Activated CD4-positive, alpha-beta T cell treated with anti-CD3 and anti-CD28 coated beads, Interleukin-2, amount 50 U/mL, for 1 hour (primary cell): ENCODE data around the gene BRPF3.

Experiments
- DNase-seq: peaks from one replicate; pipeline ENCODE4 v3.0.0-alpha.2; 2020

BRPF3 gene

DNA sequence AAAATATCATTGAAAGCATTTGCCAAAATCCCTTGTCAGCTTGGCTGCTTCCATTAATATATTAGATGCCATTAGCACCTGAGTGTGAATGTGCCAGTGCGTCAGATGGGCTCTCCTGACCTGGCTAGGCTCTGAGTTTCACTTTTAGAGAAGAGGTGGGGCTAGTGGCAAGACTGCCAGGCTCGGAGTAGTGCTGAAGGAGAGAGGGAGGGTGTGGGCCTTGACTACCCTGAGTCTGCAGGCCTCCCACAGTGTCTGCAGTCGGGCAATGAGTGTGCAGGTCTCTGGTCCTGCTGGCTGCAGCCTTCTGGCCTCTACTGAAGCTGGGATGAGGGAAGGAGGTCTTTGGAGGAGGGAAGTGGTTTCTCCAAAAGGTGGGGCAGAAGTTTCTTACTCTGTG lies 38.8 kb downstream of the BRPF3 start:
- DNase-seq = no peak

DNA sequence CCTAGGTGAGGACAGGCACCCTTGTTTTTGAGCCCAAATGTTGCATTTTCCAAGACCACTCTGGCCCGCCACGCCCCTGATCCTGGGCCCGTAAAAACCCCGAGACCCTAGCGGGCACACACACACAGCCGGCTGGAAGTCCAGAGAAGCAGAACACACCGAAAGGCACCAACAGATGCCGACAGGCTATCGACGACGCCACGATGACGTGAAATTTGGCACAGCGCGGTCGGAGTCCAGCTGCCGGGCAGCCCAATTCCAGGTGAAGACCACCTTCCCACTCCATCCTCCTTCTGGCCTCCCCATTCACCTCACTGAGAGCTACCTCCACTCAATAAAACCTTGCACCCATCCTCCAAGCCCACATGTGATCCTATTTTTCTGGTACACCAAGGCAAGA lies 39.3 kb downstream of the BRPF3 start:
- DNase-seq = no peak

DNA sequence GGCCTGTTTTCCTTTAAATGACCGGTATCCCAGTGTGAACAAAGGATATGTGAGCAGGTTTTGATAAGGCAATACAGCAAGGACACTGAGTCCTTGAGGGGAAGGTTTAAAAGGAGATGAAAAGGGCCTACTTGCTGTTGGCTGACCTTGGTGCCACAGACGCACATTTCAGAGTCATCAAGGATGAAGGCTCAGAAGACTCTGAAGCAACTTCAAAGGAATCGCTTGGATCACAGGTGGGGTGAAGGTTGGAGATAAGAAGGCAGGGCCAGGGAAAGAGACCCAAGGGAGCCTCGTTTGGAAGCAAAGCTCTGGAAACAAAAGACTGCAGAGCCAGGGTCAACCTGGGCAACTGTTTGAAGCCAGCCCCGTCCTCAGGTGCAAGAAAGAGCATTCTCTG lies 43.2 kb downstream of the BRPF3 start:
- no peak for DNase-seq

DNA sequence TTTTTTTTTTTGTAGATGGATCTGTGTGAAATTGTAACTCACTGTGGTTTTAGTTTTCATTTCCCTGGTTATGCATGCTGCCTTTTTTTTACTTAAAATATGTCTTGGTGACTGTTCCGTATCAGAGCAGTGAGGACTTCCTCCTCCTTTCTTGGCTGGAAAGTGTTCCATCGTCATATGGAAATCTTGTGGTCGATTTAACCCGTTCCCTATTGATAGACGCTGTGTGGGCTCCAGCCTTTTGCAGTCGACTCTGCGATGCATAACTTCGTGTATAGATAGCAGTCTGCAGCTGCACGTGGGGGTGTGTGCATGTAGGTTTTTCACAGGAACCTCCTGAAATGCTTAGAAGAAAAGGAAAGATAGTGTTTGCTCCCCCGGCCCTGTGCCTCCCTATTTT lies 45.2 kb downstream of the BRPF3 start:
- DNase-seq = no peak

DNA sequence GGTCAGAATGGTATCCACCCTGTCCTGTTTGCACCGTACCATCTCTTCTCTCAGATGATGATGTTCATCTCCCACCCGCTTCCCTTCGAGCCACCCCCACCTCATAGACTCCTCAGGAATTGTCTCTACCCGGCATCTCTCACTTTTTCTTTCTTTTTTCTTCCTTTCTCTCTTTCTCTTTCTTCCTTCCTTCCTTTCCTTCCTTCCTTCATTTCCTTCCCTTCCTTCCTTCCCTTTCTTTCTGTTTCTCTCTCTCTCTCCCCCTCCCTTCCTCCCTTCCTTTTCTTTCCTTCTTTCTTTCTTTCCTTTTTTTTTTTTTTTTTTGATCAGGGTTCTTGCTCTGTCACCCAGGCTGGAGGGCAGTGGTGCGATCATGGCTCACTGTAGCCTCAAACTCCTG lies 45.6 kb downstream of the BRPF3 start:
- no peak for DNase-seq

DNA sequence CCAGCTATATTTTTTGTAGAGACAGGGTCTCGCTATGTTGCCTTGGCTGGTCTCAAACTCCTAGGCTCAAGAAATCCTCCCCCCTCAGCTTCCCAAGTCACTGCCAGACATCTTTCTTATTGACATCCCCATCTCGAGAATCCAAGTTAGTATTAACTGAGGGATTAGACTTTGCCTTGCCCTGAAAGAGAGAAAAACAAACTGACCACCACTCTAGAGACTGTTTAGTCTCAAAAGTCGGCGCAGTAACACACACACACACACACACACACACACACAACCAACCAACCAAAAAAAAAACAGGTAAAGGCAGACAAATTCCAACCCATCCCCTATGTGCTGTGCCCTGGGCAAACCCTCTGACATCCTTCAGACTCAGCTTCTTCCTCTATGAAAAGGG lies 46.1 kb downstream of the BRPF3 start:
- DNase-seq = no peak

DNA sequence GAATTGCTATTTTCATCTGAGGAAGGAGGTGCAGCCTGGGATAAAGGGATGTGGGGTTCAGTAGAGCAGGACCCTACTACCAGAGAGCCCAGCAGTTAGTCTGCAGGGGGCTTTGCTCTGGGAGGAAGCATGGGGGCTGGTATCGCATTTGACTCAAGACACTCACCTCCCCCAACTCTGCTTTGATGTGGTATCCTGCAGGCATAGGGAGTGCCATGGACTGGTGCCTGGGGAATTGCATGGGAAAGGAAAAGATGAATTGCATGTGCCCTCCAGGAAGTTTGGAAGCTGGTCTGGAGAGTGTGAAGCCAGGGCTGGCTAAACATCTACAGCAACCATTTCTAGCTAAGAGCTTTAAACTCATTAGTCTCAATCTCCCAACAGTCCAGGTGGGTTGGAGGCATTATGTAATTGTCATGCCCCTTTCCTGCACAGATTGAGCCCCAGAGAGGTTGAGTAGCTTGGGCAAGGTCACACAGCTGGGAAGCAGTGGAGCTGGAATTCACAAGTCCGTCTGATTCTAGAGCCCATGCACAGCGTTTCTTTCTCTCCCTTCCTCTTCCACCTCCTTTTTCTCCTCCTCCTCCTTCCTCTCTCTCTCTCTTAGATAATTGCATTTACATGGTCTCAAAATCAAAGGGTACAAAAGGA lies 47.1 kb downstream of the BRPF3 start:
- DNase-seq = no peak

DNA sequence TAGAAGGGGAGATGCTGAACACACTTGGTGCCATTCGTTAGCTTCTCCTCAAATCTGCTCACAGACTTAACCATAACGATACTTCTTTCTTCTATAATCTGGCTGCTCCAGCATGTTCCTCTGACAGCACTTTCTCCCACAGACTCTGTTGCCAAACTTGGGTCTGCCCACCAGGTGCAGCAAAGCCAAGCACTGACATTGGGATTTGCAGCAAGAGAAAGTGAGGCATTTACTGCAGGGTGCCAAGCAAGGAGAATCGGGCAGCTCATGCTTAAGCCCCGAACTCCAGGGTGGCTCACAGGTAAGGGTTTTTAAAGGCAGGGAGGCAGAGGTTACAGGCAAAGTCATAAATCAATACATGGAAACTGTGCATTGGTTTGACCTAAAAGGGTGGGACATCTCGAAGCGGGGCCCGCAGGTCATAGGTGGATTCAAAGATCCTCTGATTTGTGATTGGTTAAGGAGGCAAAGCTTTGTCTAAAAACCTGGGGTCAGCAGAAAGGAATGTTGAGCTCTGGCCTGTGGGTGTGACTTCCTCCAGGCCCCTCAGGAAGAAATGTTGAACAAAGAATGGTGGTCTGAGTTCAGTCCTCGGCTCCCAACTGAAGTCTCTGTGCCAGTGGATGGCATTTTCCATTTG lies 48.2 kb downstream of the BRPF3 start:
- DNase-seq = no peak

DNA sequence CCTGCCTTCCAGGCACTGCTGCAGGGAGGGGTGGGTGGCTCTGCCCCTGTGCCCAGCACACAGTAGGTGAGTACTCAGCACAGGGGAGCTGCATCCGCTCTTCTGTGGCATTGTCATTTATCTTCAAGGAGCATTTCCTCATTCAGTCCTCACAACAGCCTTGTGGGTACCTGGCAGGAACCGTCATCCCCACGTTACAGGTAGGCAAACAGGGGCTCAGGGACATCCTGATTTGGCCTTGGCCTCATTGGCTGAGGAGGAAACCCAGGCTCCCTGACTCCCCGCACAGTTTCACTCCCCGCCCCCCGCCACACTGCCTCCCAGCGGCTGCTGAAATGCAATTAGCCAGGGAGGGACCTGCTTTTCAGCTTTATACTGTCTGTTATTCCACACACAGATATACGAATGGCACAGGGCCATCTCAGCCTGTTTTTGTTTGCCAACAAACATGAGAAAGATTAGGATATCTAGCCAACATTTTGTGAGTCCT lies 49.1 kb downstream of the BRPF3 start:
- no peak for DNase-seq

DNA sequence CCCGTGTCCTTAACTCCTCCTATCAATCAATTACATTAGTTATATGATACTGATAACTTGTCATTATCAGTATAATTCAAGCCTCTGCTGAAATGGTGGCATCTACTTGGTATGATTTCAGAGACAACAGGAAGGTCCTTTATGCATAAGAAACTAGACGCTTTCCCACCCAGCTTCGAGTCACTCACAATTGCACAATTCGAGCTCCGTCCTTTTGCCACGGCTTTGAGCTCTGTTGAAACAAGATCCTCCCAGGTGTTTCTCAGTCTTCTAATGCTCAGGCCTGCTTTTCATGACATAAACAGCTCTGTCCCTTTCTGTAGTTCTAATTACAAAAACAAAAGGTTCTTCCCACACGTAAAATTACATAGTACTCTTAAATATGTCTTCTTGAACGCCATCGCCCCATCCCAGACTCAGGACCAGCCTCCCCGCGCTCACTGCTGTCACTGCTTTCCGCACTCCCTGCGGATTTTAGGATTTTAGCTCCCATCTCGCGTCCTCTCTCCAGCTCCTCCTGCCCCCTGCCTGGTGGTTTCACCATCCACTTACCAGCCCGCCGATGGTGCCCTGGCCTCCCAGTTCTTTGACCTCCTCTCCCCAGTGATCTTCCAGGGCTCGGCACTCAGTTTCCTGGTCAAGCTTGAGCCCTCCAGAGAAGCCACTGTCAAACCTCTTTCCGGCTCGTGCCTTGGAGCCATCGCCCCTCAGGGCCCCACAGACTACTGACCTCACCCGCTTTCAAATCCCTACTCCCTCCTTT lies 50.1 kb downstream of the BRPF3 start:
- DNase-seq = no peak

DNA sequence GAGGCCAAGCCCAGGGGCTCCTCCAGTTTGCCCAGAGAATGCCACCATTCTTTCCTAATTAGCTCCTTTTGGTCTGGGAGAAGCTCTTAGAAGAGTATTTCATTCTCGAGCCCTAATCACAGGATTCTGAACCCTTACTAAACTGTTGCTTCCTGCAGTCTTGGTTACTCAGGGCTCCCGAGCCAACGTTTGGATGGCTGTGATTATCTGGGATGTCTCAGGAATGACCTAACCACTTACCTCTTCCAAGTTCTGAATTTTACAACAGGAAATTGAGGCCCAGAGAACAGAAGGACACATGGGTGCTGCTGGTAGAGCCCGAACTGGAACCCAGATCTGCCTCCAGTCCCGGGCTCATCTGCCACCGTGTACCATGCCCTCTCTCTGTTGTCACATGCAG lies 51.1 kb downstream of the BRPF3 start:
- DNase-seq = no peak

DNA sequence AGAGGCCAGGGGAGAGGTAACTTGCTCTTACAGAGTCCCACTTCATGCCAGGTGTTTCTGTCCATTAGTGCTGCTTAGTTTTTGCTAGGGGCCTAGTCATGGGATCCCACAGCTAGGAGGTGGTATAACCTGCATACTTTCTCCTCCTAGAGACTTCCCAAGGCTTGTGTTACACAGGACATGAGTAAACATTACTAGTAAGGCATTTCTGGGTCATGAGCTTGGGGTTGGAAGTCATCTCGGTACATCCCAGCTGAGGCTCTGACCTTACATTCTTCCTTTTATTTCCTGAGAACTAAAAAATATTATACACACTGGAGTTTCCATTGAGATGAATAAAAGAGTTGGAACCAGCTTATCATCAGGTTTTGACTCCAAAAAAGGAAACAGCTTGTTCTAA lies 52.4 kb downstream of the BRPF3 start:
- no peak for DNase-seq

DNA sequence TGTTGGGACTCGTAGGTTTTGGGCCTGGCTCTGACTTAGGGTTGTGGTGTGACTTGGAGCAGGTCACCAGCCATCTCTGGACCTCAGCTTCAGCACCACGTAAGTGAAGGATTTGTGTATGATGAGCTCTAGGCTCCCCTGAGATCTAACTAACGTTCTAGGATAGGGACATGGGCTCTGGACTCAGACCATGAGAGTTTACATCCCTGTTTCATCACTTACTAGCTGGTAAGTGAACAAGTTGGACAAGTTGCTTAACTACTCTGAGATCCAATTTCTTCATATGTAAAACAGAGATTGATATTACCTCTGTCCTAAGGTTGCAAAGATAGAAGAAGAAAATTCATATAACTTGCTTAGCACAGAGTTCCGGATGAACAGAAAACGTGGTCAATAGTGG lies 53.0 kb downstream of the BRPF3 start:
- no peak for DNase-seq

DNA sequence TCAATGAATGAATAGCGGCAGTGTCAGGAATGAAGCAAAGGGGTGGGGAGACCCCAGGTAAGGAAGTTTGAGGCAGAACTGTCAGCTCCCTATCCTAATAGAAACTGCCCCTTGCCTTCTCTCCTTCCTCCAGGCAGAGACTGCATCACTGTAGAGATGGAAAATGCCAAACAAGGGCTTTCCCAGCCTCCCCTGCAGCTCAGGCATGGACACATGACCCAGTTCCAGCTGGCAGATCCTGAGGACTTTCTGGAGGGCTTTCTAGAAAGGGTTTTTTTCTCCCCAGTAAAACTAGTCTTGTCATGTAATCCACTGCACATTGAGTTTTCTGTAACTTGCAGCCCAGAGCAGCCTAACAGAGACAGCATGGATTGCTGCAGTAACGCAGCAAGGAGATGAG lies 55.5 kb downstream of the BRPF3 start:
- DNase-seq = no peak

DNA sequence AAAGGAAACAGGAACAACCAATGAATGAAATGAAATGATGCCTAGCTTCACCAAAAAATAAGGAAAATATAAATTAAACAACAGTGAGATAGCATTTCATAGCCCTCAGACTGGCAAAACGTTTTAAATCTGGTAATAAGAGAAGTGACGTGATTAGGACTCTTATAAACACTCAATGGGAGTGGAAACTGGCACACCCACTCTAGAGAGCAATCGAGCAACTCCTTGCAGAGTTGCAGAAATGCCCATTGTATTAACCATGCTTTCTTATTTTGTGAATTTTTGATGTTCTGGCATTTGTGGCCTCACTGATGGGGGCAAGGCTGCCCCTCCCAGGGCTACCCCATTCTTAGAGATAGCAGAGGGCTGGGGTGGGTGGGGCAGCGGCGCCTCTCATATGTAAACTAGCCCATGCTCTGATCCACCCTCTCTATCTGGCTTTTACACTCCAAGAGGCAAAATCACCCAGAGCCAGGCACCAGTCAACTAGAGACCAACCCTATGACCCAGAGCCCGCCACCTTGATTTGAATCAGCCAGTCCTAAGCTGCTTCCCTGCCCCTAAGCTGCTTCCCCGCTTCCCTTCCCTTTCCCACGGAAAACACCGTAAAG lies 67.0 kb downstream of the BRPF3 start:
- DNase-seq = no peak

DNA sequence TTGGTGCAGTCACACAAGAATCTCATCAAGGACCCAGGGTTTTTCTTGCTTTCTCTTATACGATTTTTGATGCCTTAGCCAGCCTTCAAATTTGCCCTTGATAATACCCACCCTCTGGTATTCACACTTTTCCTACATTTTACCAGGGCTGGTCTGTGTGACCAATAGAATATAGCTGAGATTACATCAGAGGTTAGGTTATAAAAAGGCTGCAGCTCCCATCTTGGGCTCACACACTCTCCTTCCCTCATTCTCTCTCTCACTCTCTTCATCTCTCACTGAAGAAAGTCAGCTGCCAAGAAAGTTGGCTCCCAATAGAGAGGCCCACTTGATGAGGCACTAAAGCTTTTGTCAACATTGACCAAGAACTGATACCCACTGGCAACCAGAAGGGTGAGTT lies 69.2 kb downstream of the BRPF3 start:
- no peak for DNase-seq

DNA sequence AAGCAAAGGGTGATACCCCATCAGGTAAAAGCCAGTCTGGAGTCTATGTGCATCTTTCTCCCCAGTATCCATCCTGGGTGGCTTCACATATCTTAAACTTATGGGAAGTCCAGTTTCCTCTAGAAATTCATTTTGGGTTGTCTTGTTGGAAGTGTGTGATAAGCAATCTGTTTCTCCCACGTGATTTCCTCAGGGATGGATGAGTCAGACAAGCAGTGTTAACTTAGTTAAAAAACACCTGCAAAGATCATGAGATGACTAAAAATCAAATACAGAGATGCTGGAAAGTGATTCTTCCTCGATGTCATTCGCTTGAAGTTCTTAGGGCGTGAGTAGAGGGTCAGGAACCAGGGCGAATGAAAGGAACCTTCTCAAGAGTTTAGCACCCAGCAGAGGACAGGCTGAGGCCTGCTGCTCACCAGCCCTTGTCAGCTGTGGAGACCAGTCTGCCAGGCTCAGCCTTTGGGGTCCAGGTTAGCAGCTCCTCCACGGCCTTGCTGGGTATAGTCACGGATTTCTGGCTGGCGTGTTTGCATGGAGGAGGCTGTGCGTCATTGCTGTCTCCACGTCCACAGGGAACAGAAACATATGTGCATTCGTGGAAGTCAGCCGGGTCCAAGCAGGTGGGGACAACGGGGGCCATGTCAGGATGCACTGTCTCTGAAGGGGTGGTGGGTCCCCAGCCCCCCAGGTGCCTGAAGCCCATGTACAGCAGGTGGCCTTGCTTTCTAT lies 70.5 kb downstream of the BRPF3 start:
- no peak for DNase-seq

DNA sequence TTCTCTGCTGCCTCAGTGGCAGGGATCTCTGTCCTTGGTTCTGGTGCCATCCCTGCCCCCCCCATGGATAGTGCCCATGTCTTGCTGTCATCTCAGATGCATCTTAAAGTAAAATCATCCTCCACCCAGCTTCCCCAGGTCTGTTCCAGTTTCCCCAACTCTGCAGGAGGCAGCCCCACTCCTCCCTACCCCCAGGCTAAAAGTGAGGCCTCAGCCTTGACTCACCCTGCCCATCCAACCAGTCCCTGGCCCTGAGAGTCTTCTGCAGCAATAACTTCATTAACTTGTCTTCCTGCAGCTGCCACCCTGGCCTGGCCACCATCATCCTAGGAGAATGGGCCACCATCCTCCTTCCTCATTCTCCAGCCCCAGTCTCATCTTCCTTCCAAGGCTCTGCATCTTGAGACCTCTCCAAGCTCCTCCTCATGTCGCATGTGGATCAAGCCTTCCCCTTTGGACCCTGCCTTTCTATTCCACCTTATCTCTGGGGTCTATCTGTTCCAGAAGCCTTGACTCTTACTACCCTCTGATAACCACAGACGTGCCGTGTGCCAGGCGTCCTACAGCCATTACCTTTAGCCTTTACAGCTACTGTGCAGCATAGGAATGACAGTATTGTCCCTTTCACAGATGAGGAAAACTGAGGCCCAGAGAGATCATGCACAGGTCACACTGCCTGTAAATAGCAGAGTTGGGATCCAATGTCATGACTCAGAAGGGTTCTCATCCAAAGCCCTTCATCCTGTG lies 71.4 kb downstream of the BRPF3 start:
- no peak for DNase-seq

DNA sequence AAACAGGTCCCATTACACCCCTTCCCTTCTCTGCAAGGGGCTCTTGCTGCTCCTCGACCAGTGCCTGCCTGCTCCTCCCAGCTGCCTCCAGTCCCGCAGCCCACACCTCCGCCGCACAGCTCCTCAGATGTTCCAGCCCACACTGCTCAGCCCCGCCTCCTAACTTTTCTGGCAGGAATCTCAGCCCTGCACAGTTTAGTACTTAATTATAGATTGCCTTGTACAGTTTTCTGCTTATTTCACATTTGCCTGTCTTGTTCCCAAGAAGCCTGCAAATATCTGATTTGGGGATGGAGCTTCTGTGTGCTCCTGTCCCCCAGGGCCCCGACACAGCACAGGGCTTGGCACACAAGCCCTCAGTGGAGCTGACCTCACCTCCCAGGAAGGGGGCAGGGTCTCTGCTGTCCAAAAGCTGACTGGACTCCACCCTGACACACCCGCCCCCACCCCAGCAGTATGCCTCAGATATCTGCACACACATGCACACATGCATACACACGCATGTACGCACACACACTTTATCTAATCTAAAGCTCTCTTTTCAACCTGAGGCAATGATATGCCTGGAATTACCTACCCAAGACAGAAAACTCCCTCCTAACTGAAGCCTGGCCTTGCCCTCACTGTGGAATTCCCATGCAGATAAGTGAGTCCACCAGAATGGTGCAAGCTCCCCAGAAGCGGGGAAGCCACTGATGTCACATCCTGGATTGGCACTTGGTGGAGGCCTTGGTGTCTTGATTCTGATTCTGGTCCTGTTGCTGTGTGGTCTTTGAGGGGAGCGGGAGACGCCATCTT lies 72.1 kb downstream of the BRPF3 start:
- DNase-seq = no peak

DNA sequence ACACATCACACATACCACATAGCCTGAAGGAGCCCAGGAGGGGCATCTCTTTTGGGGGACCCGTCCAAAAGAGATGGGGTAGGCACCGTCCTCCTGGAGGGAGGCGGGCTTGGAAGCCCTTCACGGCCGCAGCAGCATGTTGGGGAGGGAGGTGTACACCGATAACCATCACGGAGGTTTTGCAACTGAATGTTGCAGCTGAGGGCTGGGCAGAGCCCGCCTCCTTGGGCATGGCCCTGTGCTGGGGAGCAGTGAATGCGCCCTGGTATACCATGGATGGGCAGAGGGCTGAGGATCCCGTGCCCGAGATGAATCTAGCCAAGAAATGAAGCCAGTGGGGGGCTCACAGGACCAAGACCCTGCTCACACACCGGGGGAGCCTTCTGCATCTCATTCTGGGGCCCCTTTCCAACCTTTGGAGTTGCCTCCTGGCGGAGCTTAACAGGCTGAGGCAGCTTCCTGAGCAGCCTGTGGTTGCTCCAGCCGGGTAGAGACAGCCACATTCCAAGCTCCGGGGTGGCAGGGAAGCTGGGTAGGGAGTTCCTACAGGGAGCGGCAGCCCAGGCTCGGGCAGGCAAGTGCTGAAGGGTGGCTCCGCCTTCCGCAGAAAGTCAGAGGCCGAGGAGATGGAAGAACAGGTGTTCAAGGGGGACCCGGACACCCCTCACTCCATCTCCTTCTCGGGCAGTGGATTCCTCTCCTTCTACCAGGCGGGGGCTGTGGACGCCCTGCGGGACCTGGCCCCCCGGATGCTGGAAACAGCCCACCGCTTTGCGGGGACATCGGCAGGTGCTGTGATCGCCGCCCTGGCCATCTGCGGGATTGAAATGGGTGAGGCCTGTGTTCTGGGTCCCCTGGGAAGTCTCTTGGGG lies 73.5 kb downstream of the BRPF3 start, which contains the start of gene PNPLA1:
TSS of gene PNPLA1 (plus strand) at position 227 of the 872 bp plus-strand sequence. CDS start at position 627, 400 bp downstream.
- no peak for DNase-seq
